Lower lobe of right lung (tissue), 2 donors: ENCODE data around the gene CASP9. TPM values are rescaled to one million over a fixed set of nuclear protein-coding genes. Genes with fewer than 3 reads are reported as not detected.
"Not testable (repeated sequence)": the region's sequence is repeated elsewhere in the genome, so short reads cannot be mapped to it uniquely, and the experiment has no call there.

Source experiments
- ATAC-seq, 2 donors: fragments of 200-7000 bp; cut with Tn5 transposase; one replicate each; pipeline ENCODE4 v1.9.1; 2020 to 2022; ENCODE audit warnings: mild to moderate bottlenecking in 2 of 2, moderate library complexity in 2 of 2
- DNase-seq: peaks from one replicate; pipeline ENCODE4 v3.0.0-alpha.2; 2020
- H3K27ac ChIP-seq: fragments of 200-600 bp; one replicate; pipeline ENCODE4 v1.8.0; 2022
- H3K27me3 ChIP-seq: fragments of 200-600 bp; one replicate; pipeline ENCODE4 v1.8.0; 2022; ENCODE audit warnings: low read depth
- H3K36me3 ChIP-seq: fragments of 200-600 bp; one replicate; pipeline ENCODE4 v1.8.0; 2022; ENCODE audit warnings: mild to moderate bottlenecking
- H3K4me1 ChIP-seq: fragments of 200-600 bp; one replicate; pipeline ENCODE4 v1.8.0; 2022
- H3K4me3 ChIP-seq: fragments of 200-600 bp; one replicate; pipeline ENCODE4 v1.8.0; 2022; ENCODE audit warnings: mild to moderate bottlenecking
- H3K9me3 ChIP-seq: fragments of 200-600 bp; one replicate; pipeline ENCODE4 v1.8.0; 2022
- intact Hi-C: fragments of 100-400 bp; cut with DNase I; formaldehyde crosslinking; loops from one replicate; pipeline ENCODE4 v1.11.0; 2022
- total RNA-seq: library from RNA; stranded (reverse); fragmentation: NEBNext Ultra II Directional; extraction: Animal tissue kit (Norgen Biotek cat#: 25700); gene quantifications from one replicate; pipeline ENCODE4 v1.2.1, GENCODE V29; 2021
- TF ChIP-seq, protein P1 (sequence below): fragments of 200-600 bp; IDR thresholded peaks from one replicate; pipeline ENCODE4 v1.8.0; 2022; ENCODE audit warnings: antibody characterized with exemption, mild to moderate bottlenecking
- donor health status: DM: no; HTN: yes; CAD: no; lungs with severe emphysema.

CASP9 gene
- total RNA-seq, 1 donor from 2014 or later: 16.4 TPM

DNA sequence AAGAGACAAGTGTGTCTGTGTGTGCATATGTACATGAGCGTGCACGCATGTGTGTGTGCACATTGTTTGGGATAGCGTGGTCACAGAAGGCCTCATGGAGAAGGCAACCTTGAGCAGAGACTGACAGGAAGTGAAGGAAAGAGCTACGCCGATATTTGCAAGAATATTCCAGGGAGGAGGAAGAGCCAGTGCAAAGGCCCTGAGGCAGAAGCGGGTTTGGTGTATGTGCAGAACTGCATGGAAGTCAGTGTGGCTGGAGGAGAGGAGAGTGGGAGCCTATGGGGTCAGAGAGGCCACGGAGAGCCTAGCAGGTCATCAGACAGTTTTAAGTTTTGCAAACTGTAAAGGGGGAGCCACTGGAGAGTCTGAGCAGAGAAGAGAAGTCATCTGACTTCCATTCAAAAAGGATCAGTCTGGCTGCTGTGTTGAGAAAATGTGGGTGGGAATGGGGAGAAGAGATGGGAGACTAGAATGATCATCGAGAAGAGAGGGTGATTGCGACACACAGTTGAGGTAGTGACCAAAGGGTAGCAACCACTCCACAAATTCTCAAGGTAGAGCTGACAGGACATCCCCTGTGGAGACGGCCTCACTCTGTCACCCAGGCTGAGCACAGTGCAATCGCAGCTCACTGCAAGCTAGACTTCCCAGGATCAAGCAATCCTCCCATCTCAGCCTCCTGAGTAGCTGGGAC lies 44.2 kb downstream of the CASP9 start:
- H3K4me1 ChIP-seq: no peaks in the 10 kb centered on the region

DNA sequence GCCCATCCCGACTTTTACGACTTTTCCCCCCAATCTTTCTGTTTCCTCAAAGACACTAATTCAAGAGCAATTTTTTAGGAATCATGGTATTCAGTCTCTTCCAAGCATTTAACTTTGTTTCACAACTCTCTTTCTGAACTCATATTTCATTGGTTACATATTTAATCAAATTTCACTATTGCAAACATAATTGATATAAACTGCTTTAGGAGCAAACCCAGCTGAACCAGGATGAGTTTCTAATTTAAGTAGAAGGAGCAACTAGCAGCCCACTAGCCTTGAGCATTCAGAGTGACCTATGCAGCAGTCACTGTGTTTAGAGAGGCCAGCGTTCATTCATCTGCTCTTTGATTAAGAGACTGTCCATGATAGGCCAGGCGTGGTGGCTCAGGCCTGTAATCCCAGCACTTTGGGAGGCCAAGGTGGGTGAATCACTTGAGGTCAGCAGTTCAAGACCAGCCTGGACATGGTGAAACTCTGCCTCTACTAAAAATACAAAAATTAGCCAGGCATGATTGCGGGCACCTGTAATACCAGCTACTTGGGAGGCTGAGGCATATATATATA lies 46.3 kb downstream of the CASP9 start:
- DNase-seq (no peak), ATAC-seq (peak in 1 of 2 donors; percentile 43)
- no peaks in the 10 kb centered on the region for H3K36me3 ChIP-seq
- H3K4me3 ChIP-seq: no peak overlapping the region
- no peaks in the 10 kb centered on the region for H3K9me3 ChIP-seq
- no peaks in the 10 kb centered on the region for H3K27me3 ChIP-seq
- intact Hi-C loops: no loop called here
- H3K4me1 ChIP-seq: no peaks in the 10 kb centered on the region
- TF ChIP-seq, protein P1, sequence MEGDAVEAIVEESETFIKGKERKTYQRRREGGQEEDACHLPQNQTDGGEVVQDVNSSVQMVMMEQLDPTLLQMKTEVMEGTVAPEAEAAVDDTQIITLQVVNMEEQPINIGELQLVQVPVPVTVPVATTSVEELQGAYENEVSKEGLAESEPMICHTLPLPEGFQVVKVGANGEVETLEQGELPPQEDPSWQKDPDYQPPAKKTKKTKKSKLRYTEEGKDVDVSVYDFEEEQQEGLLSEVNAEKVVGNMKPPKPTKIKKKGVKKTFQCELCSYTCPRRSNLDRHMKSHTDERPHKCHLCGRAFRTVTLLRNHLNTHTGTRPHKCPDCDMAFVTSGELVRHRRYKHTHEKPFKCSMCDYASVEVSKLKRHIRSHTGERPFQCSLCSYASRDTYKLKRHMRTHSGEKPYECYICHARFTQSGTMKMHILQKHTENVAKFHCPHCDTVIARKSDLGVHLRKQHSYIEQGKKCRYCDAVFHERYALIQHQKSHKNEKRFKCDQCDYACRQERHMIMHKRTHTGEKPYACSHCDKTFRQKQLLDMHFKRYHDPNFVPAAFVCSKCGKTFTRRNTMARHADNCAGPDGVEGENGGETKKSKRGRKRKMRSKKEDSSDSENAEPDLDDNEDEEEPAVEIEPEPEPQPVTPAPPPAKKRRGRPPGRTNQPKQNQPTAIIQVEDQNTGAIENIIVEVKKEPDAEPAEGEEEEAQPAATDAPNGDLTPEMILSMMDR: no peak
- H3K27ac ChIP-seq: no peak overlapping the region

More for the DNA sequence above, 44.2 kb downstream of the CASP9 start:
- H3K27ac ChIP-seq: no peak overlapping the region
- DNase-seq: no peak
- intact Hi-C loops: no loop called here
- ATAC-seq: no peak
- H3K27me3 ChIP-seq: no peaks in the 10 kb centered on the region
- H3K9me3 ChIP-seq: no peaks in the 10 kb centered on the region
- no peaks in the 10 kb centered on the region for H3K36me3 ChIP-seq
- no peak overlapping the region for H3K4me3 ChIP-seq
- TF ChIP-seq, protein P1: no peak

DNA sequence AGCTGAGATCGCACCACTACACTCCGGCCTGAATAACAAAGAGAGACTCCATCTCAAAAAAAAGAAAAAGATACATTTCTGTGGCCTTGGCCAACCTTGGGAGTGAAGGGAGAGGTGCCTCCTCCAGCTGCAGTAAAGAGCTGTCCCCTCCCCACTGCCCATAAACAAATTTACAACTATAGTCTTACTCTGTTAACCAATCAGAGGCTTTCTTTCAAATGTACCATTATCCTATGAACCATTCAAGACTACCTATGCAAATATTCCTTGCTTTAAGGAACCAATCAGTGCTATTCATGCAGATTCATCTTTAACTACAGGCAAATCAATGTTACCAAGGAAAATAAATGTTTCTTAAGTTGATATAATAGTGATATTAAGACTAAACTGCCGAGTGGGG lies 47.1 kb downstream of the CASP9 start:
- ATAC-seq: no peak
- DNase-seq: no peak

DNA sequence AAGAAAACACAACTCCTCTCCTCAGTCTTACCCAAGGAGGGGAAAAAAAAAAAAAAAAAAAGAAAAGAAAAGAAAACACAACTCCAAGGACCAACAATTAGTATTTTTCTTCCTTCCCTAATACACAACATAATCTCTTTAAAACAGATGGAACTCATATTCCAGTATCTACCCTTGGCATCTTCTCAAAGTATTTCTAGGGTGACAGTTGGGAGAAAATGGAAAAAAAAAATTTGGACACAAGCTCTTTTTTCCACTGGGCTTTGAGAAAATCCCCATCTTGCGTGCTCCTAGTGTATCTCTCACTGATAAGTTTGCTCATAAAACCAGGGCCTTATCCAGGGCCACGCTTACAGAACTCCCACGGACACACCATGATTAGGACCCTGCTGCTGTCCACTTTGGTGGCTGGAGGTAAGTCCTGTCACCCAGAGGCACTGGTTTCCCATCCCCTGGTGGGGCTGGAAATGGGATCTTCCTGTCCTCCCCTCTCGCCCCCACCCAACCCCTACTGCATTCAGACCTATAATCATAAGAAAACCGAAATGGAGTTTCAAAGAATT lies 48.2 kb downstream of the CASP9 start, which contains the start of gene CELA2B:
Gene CELA2B, plus strand, starts transcription at position 353 of the 563 bp plus-strand sequence. Its CDS starts 22 bp downstream, at position 375.
- H3K9me3 ChIP-seq: no peaks in the 10 kb centered on the region
- ATAC-seq: peak in 1 of 2 donors; percentile 37
- intact Hi-C loops: no loop called here
- H3K36me3 ChIP-seq: no peaks in the 10 kb centered on the region
- H3K4me3 ChIP-seq: no peak within 1 kb of the TSS
- no peak within 1 kb of the TSS for H3K27ac ChIP-seq
- TF ChIP-seq, protein P1: no peak
- H3K27me3 ChIP-seq: no peaks in the 10 kb centered on the region
- no peak for DNase-seq
- H3K4me1 ChIP-seq: no peaks in the 10 kb centered on the region

More for the DNA sequence above, 47.1 kb downstream of the CASP9 start:
- H3K27me3 ChIP-seq: no peaks in the 10 kb centered on the region
- H3K27ac ChIP-seq: no peak overlapping the region
- H3K4me3 ChIP-seq: no peak overlapping the region
- H3K9me3 ChIP-seq: no peaks in the 10 kb centered on the region
- no peaks in the 10 kb centered on the region for H3K36me3 ChIP-seq
- intact Hi-C loops: no loop called here
- H3K4me1 ChIP-seq: no peaks in the 10 kb centered on the region
- TF ChIP-seq, protein P1: no peak

DNA sequence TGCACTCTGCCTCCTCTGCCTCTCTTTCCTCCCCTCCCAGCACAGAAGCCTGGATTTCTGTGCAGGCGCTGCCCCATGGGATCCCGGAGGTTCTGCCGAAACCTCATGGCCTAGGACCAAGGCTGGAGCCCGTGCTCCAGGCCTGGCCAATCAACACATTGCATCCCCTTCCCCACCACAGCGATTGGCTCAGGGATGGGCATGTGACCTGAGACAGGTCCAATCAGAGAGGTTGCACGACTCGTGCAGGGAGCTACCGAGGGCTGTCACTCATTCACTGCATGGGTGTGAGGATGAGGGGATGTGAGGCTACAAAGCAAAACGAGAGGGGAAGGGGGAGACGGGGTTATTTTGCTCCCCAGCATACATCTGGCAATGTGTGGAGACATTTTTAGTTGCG lies 51.4 kb downstream of the CASP9 start:
- no peaks in the 10 kb centered on the region for H3K27me3 ChIP-seq
- no peak overlapping the region for H3K4me3 ChIP-seq
- no peaks in the 10 kb centered on the region for H3K9me3 ChIP-seq
- H3K36me3 ChIP-seq: no peaks in the 10 kb centered on the region
- H3K27ac ChIP-seq: no peak overlapping the region
- H3K4me1 ChIP-seq: no peaks in the 10 kb centered on the region
- intact Hi-C loops: no loop called here
- ATAC-seq: no peak
- DNase-seq: no peak
- TF ChIP-seq, protein P1: no peak

DNA sequence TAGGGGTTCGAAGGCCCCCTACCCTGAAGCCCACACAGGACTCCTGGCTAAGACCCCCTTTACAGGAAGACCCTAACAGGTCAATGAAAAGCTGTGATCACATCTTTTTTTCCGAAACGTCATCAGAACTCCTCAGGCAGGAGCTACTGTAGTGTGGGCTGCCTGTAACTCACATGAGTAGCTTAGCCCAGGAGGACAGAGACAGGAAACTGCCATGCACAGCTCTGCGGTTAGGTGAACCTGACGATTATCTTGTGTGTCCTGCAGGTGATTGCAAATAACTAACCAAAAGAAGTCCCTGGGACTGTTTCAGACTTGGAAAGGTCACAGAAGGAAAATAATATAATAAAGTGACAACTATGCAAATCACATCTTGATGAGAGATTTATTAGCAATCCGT lies 52.3 kb downstream of the CASP9 start:
- intact Hi-C loops, H3K27me3 ChIP-seq, H3K36me3 ChIP-seq, H3K4me3 ChIP-seq, H3K4me1 ChIP-seq, H3K27ac ChIP-seq, ATAC-seq, H3K9me3 ChIP-seq, DNase-seq: not testable (repeated sequence)

DNA sequence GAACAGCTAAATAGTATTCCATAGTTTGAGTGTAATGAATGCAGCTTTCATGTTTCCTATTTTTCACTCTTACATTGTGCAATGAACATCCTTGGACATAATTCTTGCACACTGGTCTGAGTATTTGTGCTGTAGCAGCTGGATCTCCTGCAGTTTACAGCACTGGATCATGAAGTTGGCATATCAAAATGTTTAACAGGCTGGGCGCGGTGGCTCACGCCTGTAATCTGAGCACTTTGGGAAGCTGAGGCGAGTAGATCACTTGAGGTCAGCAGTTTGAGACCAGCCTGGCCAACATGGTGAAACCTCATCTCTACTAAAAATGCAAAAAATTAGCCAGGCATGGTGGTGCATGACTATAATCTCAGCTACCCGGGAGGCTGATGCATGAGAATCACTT lies 52.9 kb downstream of the CASP9 start:
- H3K9me3 ChIP-seq, H3K36me3 ChIP-seq, ATAC-seq, H3K4me1 ChIP-seq, DNase-seq, H3K4me3 ChIP-seq, H3K27ac ChIP-seq, intact Hi-C loops, H3K27me3 ChIP-seq: not testable (repeated sequence)

DNA sequence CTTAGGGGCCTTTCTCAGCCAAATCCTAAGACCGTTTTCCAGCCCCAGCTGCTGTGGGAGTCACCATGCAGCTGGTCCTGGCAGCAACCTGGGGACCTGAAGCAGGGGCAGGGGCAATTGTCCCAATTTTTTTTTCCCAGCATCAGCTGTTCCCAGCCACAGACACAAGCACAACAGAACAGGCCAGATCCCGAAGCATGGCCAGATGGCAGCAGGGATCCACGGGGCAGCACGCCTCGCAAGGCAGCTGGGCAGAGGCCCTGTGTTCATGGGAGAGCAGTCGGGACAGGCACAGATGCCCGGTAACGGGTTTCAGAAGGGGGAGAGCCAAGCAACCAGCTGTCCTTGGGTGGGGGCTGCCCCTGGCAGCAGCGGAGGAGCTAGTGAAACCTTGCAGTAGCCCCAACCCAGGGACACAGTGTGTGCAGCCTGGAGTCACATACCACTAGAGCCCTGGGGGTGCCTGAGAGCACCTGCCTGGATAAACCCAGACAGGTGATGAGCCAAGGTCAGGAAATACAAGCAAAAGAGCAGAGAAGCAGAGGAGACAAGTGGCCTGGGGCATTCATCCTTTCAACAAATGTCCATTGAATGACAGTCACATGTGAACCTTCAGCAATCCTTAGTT lies 54.1 kb downstream of the CASP9 start:
- intact Hi-C loops, H3K4me1 ChIP-seq, H3K9me3 ChIP-seq, H3K4me3 ChIP-seq, DNase-seq, ATAC-seq, H3K27ac ChIP-seq, H3K27me3 ChIP-seq, H3K36me3 ChIP-seq: not testable (repeated sequence)
